Fibroblast of villous mesenchyme (primary cell): ENCODE results near the gene XRCC1. TPM values are rescaled to one million over a fixed set of nuclear protein-coding genes. Genes with fewer than 3 reads are reported as not detected.

ENCODE experiments used
- DNase-seq: peaks from one replicate; pipeline ENCODE4 v3.0.0-alpha.2; 2010; ENCODE audit warnings: low read depth
- H3K4me3 ChIP-seq: 2 replicates; pipeline ENCODE4 v1.5.1; 2011; ENCODE audit warnings: low read depth, mild to moderate bottlenecking, low read length
- CTCF ChIP-seq: IDR thresholded peaks from 2 replicates; pipeline ENCODE4 v1.5.1; 2012; ENCODE audit warnings: low read depth, mild to moderate bottlenecking, low read length; ENCODE audit not compliant: insufficient read depth
- total RNA-seq: library from RNA; depleted of rRNA; stranded (reverse); fragments of >200 nt; gene quantifications from 2 replicates; pipeline ENCODE4 v1.2.3, GENCODE V29; 2012

The XRCC1 gene
- total RNA-seq, 1 donor, result 28.9 TPM

- no peak for TF ChIP-seq CTCF
- H3K4me3 ChIP-seq, result no peak overlapping the region
- DNase-seq, result peak; percentile 68
Measured at GRCh38 chr19:43562698-43563241, 12.6 kb downstream of the XRCC1 start.

GRCh38 chr19:43562226-43562697 lies 13.1 kb downstream of the XRCC1 start:
- H3K4me3 ChIP-seq, result no peak overlapping the region
- no peak for TF ChIP-seq CTCF
- DNase-seq, result no peak

GRCh38 chr19:43561139-43561970 lies 14.0 kb downstream of the XRCC1 start:
- H3K4me3 ChIP-seq, result no peak overlapping the region
- no peak for TF ChIP-seq CTCF
- DNase-seq, result no peak

- DNase-seq, result peak; percentile 12
Measured at GRCh38 chr19:43560687-43561086, 14.6 kb downstream of the XRCC1 start.

GRCh38 chr19:43555185-43555770 lies 20.0 kb downstream of the XRCC1 start:
- DNase-seq, result peak; percentile 72
- TF ChIP-seq CTCF, result peak; percentile 94

More at GRCh38 chr19:43560687-43561086, 14.6 kb downstream of the XRCC1 start:
- no peak for TF ChIP-seq CTCF
- H3K4me3 ChIP-seq, result no peak overlapping the region

GRCh38 chr19:43554317-43554895 lies 20.9 kb downstream of the XRCC1 start:
- no peak overlapping the region for H3K4me3 ChIP-seq
- TF ChIP-seq CTCF, result no peak
- no peak for DNase-seq

More at GRCh38 chr19:43555185-43555770, 20.0 kb downstream of the XRCC1 start:
- no peak overlapping the region for H3K4me3 ChIP-seq
